Fibroblast of skin of left quadriceps (primary cell): ENCODE data around the gene SSBP4.

Experiments
- DNase-seq, 2 experiments: peaks; one replicate each; pipeline ENCODE4 v3.0.0-alpha.2; 2013; ENCODE audit warnings: low read depth in 2 of 2

Gene SSBP4

GRCh38 chr19:18444513-18444912 lies 25.3 kb downstream of the SSBP4 start:
- DNase-seq: no peak

- no peak for DNase-seq
Measured at GRCh38 chr19:18445262-18445948, 26.2 kb downstream of the SSBP4 start.

GRCh38 chr19:18446145-18446810 lies 27.1 kb downstream of the SSBP4 start:
- no peak for DNase-seq

- no peak for DNase-seq
Measured at GRCh38 chr19:18446811-18447359, 27.7 kb downstream of the SSBP4 start.

- no peak for DNase-seq
Measured at GRCh38 chr19:18449552-18449951, 30.4 kb downstream of the SSBP4 start.

- DNase-seq: no peak
Measured at GRCh38 chr19:18450021-18450930, 31.1 kb downstream of the SSBP4 start.

GRCh38 chr19:18450931-18451836 lies 32.0 kb downstream of the SSBP4 start:
- peak; percentile 36 to 49 for DNase-seq

GRCh38 chr19:18452386-18452785 lies 33.2 kb downstream of the SSBP4 start:
- no peak for DNase-seq

GRCh38 chr19:18453269-18454024 lies 34.2 kb downstream of the SSBP4 start:
- DNase-seq: no peak

GRCh38 chr19:18456279-18456678 lies 37.1 kb downstream of the SSBP4 start:
- DNase-seq: no peak

- no peak for DNase-seq
Measured at GRCh38 chr19:18456974-18457373, 37.8 kb downstream of the SSBP4 start.

- no peak for DNase-seq
Measured at GRCh38 chr19:18457483-18458331, 38.5 kb downstream of the SSBP4 start.

GRCh38 chr19:18460900-18461299 lies 41.7 kb downstream of the SSBP4 start:
- DNase-seq: no peak

- no peak for DNase-seq
Measured at GRCh38 chr19:18461471-18461870, 42.3 kb downstream of the SSBP4 start.

- no peak for DNase-seq
Measured at GRCh38 chr19:18464646-18465045, 45.4 kb downstream of the SSBP4 start.

GRCh38 chr19:18465214-18465963 lies 46.2 kb downstream of the SSBP4 start:
- DNase-seq: no peak

GRCh38 chr19:18465964-18466339 lies 46.8 kb downstream of the SSBP4 start:
- no peak for DNase-seq

GRCh38 chr19:18466354-18466753 lies 47.2 kb downstream of the SSBP4 start:
- no peak for DNase-seq

GRCh38 chr19:18467978-18468377 lies 48.8 kb downstream of the SSBP4 start:
- DNase-seq: no peak
